AG04450 (cell line): ENCODE data around the gene PPRC1. TPM values are rescaled to one million over a fixed set of nuclear protein-coding genes. Genes with fewer than 3 reads are reported as not detected.

ENCODE experiments used
- CTCF ChIA-PET: fragments of 300-600, 350-600 bp; formaldehyde crosslinking; extraction: SDS; loops from one replicate; lab custom pipeline; 2022; ENCODE audit warnings: antibody characterized with exemption, inconsistent platforms; lab: Charles Lee
- POLR2A ChIA-PET: fragments of 350-600 bp; formaldehyde crosslinking; extraction: SDS; loops from one replicate; lab custom pipeline; 2021; ENCODE audit warnings: antibody characterized with exemption, inconsistent platforms; lab: Yijun Ruan, JAX
- DNase-seq: peaks from one replicate; pipeline ENCODE4 v3.0.0-alpha.2; 2011; ENCODE audit warnings: low read depth, low spot score
- H3K27ac ChIP-seq: one replicate; pipeline ENCODE4 v1.5.1; 2012; ENCODE audit warnings: low read depth, low read length, control low read depth
- H3K27me3 ChIP-seq: one replicate; pipeline ENCODE4 v1.6.0; 2012; ENCODE audit warnings: low read length; ENCODE audit not compliant: control insufficient read depth, insufficient read depth
- H3K4me3 ChIP-seq: 2 replicates; pipeline ENCODE4 v1.5.1; 2011; ENCODE audit warnings: mild to moderate bottlenecking, low read depth, low read length, control low read depth
- H3K9me3 ChIP-seq: 2 replicates; pipeline ENCODE4 v1.5.1; 2012; ENCODE audit warnings: low read length; ENCODE audit not compliant: control insufficient read depth, insufficient read depth
- CTCF ChIP-seq: IDR thresholded peaks from 2 replicates; pipeline ENCODE4 v1.5.1; 2011; ENCODE audit warnings: low read depth, low read length, control low read depth, inconsistent platforms
- polyA minus RNA-seq: library from RNA; depleted of rRNA, polyadenylated mRNA; stranded (reverse); fragments of >200 nt; gene quantifications from 2 replicates; pipeline ENCODE4 v1.2.3, GENCODE V29; 2011; rRNA and poly(A)+ RNA removed
- polyA plus RNA-seq: library from polyadenylated mRNA; depleted of rRNA; stranded (reverse); fragments of >200 nt; gene quantifications from 2 replicates; pipeline ENCODE4 v1.2.3, GENCODE V29; 2011; rRNA removed

The PPRC1 gene
- polyA plus RNA-seq (14.1 and 18.5 TPM in 2 replicates), polyA minus RNA-seq (31.1 and 37.4 TPM in 2 replicates)

GRCh38 chr10:102132563-102133372 lies at the start of gene PPRC1:
Gene PPRC1, plus strand, starts transcription at chr10:102133040. Its CDS starts 29 bp downstream, at chr10:102133069.
- Histone ChIP-seq H3K4me3 (peak within 1 kb of the TSS; percentile 96), H3K9me3 (no peaks in the 10 kb centered on the region; the same call in 1 of the 2 replicates), H3K27me3 (no peaks in the 10 kb centered on the region), H3K27ac (peak within 1 kb of the TSS; percentile 93)
- CTCF ChIA-PET = interaction anchor here (0.8 to 2.8 kb wide), 3 partner anchors 10 to 266 kb away, joined by 3 to 23 read pairs (median 4); no protein-coding TSS in a partner anchor
- POLR2A ChIA-PET = interaction anchor here (0.5 to 1.3 kb wide), 3 partner anchors 9 to 300 kb away, joined by 3 to 5 read pairs (median 5); partner anchors contain the start of genes CUEDC2 and NOLC1
- DNase-seq = peak; percentile 97
- TF ChIP-seq CTCF = peak; percentile 95

GRCh38 chr10:102083541-102083940 lies 49.3 kb upstream of the PPRC1 start:
- Histone ChIP-seq H3K9me3 (no peaks in the 10 kb centered on the region), H3K27me3 (no peaks in the 10 kb centered on the region), H3K4me3 (no peak overlapping the region), H3K27ac (no peak overlapping the region)
- TF ChIP-seq CTCF = no peak
- ChIA-PET POLR2A (interaction anchor here (0.6 kb wide), 1 partner anchor 35 kb away, joined by 3 read pairs; no protein-coding TSS in a partner anchor), CTCF (interaction anchor here (0.6 to 3.9 kb wide), 6 partner anchors 10 to 269 kb away, joined by 3 to 51 read pairs (median 4); partner anchors contain the start of gene ARMH3)
- DNase-seq = no peak

- Histone ChIP-seq H3K27ac (no peak overlapping the region), H3K4me3 (no peak overlapping the region), H3K9me3 (no peaks in the 10 kb centered on the region), H3K27me3 (no peaks in the 10 kb centered on the region)
- TF ChIP-seq CTCF = no peak
- CTCF ChIA-PET = no interaction called here
- DNase-seq = no peak
- POLR2A ChIA-PET = no interaction called here
These were observed 47.5 kb upstream of the PPRC1 start for GRCh38 chr10:102085336-102085735.

GRCh38 chr10:102086196-102086595 lies 46.6 kb upstream of the PPRC1 start:
- DNase-seq = no peak
- ChIA-PET POLR2A (interaction anchor here (0.6 kb wide), 1 partner anchor 230 kb away, joined by 3 read pairs; no protein-coding TSS in a partner anchor), CTCF (interaction anchor here (1.9 kb wide), 1 partner anchor 13 kb away, joined by 9 read pairs; no protein-coding TSS in a partner anchor)
- Histone ChIP-seq H3K27me3 (no peaks in the 10 kb centered on the region), H3K27ac (no peak overlapping the region), H3K4me3 (no peak overlapping the region), H3K9me3 (no peaks in the 10 kb centered on the region)
- no peak for TF ChIP-seq CTCF

GRCh38 chr10:102090772-102091171 lies 42.1 kb upstream of the PPRC1 start:
- Histone ChIP-seq H3K4me3 (no peak overlapping the region), H3K9me3 (no peaks in the 10 kb centered on the region), H3K27me3 (no peaks in the 10 kb centered on the region), H3K27ac (no peak overlapping the region)
- no peak for TF ChIP-seq CTCF
- no peak for DNase-seq
- POLR2A ChIA-PET = no interaction called here
- CTCF ChIA-PET = no interaction called here
